Vagina (tissue), 2 donors: Measurements from ENCODE around the gene TTC9C. TPM values are rescaled to one million over a fixed set of nuclear protein-coding genes. Genes with fewer than 3 reads are reported as not detected.
A peak's percentile ranks its signal among the peaks of the same experiment; 100 is the strongest.
"Not testable (repeated sequence)": the region's sequence is repeated elsewhere in the genome, so short reads cannot be mapped to it uniquely, and the experiment has no call there.

Experiments
- DNase-seq, 2 donors: peaks; one replicate each; pipeline ENCODE4 v3.0.0-alpha.2; 2017; ENCODE audit errors: extremely low spot score in 2 of 2
- H3K27ac ChIP-seq: fragments of 200-600 bp; sonication (generic); one replicate; pipeline ENCODE4 v1.5.1; 2019
- H3K27me3 ChIP-seq: fragments of 200-600 bp; sonication (generic); one replicate; pipeline ENCODE4 v1.5.1; 2019
- H3K36me3 ChIP-seq, 2 donors: fragments of 200-600 bp; sonication (generic); one replicate each; pipeline ENCODE4 v1.5.1; 2017 to 2019
- H3K4me1 ChIP-seq: fragments of 200-600 bp; sonication (generic); one replicate; pipeline ENCODE4 v1.5.1; 2019
- H3K4me3 ChIP-seq, 2 donors: fragments of 200-600 bp; sonication (generic); 1 replicate in 1 of 2; 2 replicates in 1 of 2; pipeline ENCODE4 v1.5.1; 2016 to 2019
- H3K9me3 ChIP-seq: fragments of 200-600 bp; sonication (generic); one replicate; pipeline ENCODE4 v1.5.1; 2019
- POLR2A ChIP-seq, 2 donors: fragments of 450-650 bp; IDR thresholded peaks; one replicate each; pipeline ENCODE4 v1.6.1; 2017; ENCODE audit warnings: antibody characterized with exemption in 2 of 2, mild to moderate bottlenecking in 2 of 2, moderate library complexity in 2 of 2
- POLR2AphosphoS5 ChIP-seq, 2 donors: sonication (generic); formaldehyde crosslinking; IDR thresholded peaks; one replicate each; pipeline ENCODE4 v1.9.0; 2017; ENCODE audit warnings: antibody characterized with exemption in 2 of 2, mild to moderate bottlenecking in 2 of 2, low read depth in 1 of 2; ENCODE audit not compliant: insufficient read depth in 1 of 2
- intact Hi-C: fragments of 100-400 bp; cut with DNase I; formaldehyde crosslinking; loops from one replicate; pipeline ENCODE4 v1.15.1; 2023
- total RNA-seq: library from RNA; depleted of rRNA; stranded (reverse); fragments of >200 nt; gene quantifications from one replicate; pipeline ENCODE4 v1.2.3, GENCODE V29; 2016
- TF ChIP-seq, protein P1 (sequence below), 3 experiments: fragments of 450-650 bp in 2 of 3; fragments of 200-600 bp in 1 of 3; sonication (generic) in 1 of 3; IDR thresholded peaks; one replicate each; pipeline ENCODE4 v1.5.1; 2017 to 2019; ENCODE audit warnings: antibody characterized with exemption in 3 of 3, mild to moderate bottlenecking in 2 of 3, moderate library complexity in 2 of 3

The TTC9C gene
- total RNA-seq, 1 donor from 2014 or later = 18.7 TPM

DNA sequence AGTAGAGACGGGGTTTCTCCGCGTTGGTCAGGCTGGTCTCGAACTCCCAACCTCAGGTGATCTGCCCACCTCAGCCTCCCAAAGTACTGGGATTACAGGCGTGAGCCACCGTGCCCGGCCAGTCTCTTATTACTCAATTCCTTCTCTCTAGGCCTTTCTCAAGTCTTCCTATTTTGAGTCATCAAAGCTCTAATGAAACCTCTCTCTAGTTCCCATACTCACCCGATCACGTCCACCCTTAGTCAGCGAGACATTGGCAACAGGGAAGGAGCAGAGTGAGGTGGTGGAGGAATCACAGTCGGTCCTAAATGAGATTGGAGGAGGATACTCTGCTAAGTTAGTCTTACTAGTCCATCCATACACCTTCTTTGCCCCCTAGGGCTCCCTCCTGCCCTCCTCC, 26.0 kb upstream of the TTC9C start:
- intact Hi-C loops = loop anchor here (10.0 kb wide), 1 partner anchor 307 kb away; no protein-coding TSS in a partner anchor
- no peaks in the 10 kb centered on the region for H3K27me3 ChIP-seq
- H3K9me3 ChIP-seq = no peaks in the 10 kb centered on the region
- H3K4me1 ChIP-seq = peaks cover 22% of the 10 kb centered on the region
- H3K4me3 ChIP-seq = no peak overlapping the region
- TF ChIP-seq, protein P1, sequence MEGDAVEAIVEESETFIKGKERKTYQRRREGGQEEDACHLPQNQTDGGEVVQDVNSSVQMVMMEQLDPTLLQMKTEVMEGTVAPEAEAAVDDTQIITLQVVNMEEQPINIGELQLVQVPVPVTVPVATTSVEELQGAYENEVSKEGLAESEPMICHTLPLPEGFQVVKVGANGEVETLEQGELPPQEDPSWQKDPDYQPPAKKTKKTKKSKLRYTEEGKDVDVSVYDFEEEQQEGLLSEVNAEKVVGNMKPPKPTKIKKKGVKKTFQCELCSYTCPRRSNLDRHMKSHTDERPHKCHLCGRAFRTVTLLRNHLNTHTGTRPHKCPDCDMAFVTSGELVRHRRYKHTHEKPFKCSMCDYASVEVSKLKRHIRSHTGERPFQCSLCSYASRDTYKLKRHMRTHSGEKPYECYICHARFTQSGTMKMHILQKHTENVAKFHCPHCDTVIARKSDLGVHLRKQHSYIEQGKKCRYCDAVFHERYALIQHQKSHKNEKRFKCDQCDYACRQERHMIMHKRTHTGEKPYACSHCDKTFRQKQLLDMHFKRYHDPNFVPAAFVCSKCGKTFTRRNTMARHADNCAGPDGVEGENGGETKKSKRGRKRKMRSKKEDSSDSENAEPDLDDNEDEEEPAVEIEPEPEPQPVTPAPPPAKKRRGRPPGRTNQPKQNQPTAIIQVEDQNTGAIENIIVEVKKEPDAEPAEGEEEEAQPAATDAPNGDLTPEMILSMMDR (IDR thresholded peaks at IDR 0.05) = no peak
- no peak for TF ChIP-seq POLR2A (IDR thresholded peaks at IDR 0.05)
- TF ChIP-seq POLR2AphosphoS5 (IDR thresholded peaks at IDR 0.05; ENCODE audit: insufficient read depth in 1 of 2, low read depth in 1 of 2) = no peak
- DNase-seq = no peak
- H3K27ac ChIP-seq = no peak overlapping the region
- no peaks in the 10 kb centered on the region for H3K36me3 ChIP-seq

DNA sequence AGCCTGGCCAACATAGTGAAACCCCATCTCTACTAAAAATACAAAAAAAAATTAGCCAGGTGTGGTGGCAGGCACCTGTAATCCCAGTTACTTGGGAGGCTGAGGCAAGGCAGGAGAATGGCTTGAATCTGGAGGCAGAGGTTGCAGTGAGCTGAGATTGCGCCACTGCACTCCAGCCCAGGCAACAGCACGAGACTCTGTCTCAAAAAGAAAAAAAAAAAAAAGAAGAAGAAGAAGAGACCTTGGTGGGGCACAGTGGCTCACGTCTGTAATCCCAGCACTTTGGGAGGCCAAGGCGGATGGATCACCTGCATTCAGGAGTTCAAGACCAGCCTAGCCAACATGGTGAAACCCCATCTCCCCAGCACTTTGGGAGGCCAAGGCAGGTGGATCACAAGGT, 24.4 kb upstream of the TTC9C start:
- intact Hi-C loops = loop anchor here (10.0 kb wide), 1 partner anchor 309 kb away; no protein-coding TSS in a partner anchor
- not testable (repeated sequence) for H3K9me3 ChIP-seq, DNase-seq, H3K27ac ChIP-seq, H3K36me3 ChIP-seq, H3K4me3 ChIP-seq, H3K27me3 ChIP-seq
- H3K4me1 ChIP-seq = peaks cover 33% of the 10 kb centered on the region

DNA sequence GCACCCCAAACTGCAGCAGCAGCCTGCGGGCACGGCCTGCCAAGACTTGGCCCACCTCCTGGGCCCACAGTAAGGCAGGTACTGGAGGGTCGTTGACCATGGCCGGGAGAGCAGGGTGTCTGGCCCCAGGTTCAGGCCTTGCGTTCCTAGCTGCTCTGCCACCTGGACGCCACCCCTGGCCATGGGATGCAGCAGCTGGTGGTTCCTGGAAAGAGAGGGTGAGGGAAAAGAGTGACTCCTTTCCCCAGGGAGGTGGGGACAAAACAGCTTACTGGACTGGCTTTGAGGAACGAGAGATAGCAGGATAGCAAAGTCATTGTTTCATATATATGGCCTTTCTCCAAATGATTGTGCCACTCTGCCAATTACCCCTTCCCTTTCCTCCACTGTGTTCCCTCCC, 22.9 kb upstream of the TTC9C start:
- intact Hi-C loops = loop anchor here (10.0 kb wide), 1 partner anchor 311 kb away; no protein-coding TSS in a partner anchor
- peaks cover 42% of the 10 kb centered on the region for H3K4me1 ChIP-seq
- TF ChIP-seq POLR2A (IDR thresholded peaks at IDR 0.05) = no peak
- TF ChIP-seq, protein P1 (IDR thresholded peaks at IDR 0.05) = no peak
- no peak for TF ChIP-seq POLR2AphosphoS5 (IDR thresholded peaks at IDR 0.05; ENCODE audit: insufficient read depth in 1 of 2, low read depth in 1 of 2)

DNA sequence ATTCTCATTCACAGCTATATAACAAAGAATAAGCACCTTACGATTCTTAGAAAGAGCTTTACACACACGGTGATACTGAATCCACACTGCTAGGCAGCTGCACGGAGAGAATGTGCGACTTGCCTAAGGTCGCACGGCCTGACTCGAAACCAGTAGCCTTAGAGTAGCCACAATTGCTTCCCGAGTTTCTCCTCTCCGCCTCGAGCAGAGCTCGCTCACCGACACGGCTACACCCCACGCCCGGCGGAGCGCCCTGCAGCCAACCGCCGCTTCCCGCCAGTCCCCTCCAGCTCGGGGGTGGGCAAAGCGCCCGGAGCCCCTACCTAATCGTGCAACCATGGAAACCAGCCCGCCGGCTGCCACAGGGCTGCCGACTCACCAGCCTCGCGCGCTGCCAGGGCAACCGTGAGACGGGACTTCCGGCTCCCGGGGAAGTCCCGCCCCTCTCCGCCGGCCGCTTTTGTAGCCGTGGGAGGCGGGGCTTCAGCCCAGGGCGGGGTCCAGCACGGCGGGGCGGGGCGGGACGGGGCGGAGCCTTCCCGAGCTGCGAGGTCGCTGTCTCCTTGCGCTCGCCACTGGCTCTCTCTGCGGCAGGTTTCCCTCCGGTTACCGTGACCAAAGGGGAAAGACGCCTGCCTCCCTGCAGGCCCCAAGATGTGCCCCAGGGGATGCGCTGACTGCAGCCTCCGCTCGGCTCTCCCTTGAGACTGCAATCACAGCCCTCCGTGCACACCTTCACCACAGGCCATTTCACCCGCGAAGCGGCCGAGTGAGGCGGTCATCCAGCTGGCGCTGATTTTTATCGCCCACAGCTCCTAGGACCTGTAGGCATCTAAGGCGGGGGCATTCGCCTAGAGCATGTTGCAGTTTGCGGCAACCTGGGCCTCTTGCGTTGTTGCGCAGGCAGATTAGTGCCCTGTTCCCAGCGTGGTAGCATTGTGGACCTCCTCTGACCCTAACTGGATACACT, 22.1 kb upstream of the TTC9C start:
- Histone ChIP-seq H3K4me3 (peak overlapping the region; percentile 55 to 62), H3K36me3 (peaks cover 0 to 2% of the 10 kb centered on the region in 2 donors), H3K9me3 (no peaks in the 10 kb centered on the region), H3K27me3 (no peaks in the 10 kb centered on the region), H3K4me1 (peaks cover 45% of the 10 kb centered on the region), H3K27ac (peak overlapping the region; percentile 85)
- peak in 1 of 2 donors; percentile 25 for TF ChIP-seq POLR2A (IDR thresholded peaks at IDR 0.05)
- TF ChIP-seq, protein P1 (IDR thresholded peaks at IDR 0.05) = no peak
- peak; percentile 76 to 87 for TF ChIP-seq POLR2AphosphoS5 (IDR thresholded peaks at IDR 0.05; ENCODE audit: insufficient read depth in 1 of 2, low read depth in 1 of 2)
- DNase-seq = peak in 1 of 2 donors; percentile 90
- intact Hi-C loops = loop anchor here (10.0 kb wide), 1 partner anchor 311 kb away; no protein-coding TSS in a partner anchor

More for the DNA sequence above, 22.9 kb upstream of the TTC9C start:
- H3K27me3 ChIP-seq = no peaks in the 10 kb centered on the region
- peak overlapping the region; percentile 85 for H3K27ac ChIP-seq
- no peaks in the 10 kb centered on the region for H3K9me3 ChIP-seq
- peak overlapping the region; percentile 55 to 62 for H3K4me3 ChIP-seq
- H3K36me3 ChIP-seq = no peaks in the 10 kb centered on the region
- DNase-seq = no peak

DNA sequence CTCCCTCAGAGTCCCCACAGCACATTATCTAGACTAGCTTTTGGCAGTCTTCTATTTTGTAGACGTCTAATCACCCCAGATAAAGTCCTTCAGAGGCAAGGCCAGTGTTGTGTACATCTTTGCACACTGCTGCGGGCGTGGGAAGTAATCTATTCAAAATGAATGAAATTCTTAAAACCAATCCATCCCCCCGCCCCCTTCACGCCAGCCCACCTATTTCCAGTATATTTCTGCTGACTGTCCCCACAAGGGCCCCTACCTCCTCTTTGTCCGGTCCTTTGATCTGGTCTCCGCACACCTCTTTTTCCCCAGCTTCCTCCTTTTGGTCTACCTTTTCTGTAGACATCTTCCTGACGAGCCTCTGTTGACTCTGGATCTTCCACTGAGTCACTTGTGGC, 21.4 kb upstream of the TTC9C start:
- H3K9me3 ChIP-seq = no peaks in the 10 kb centered on the region
- H3K27me3 ChIP-seq = no peaks in the 10 kb centered on the region
- peak overlapping the region; percentile 85 for H3K27ac ChIP-seq
- H3K4me3 ChIP-seq = peak overlapping the region; percentile 55 to 62
- intact Hi-C loops = loop anchor here (10.0 kb wide), 1 partner anchor 312 kb away; no protein-coding TSS in a partner anchor
- DNase-seq = no peak
- H3K36me3 ChIP-seq = peaks cover 0 to 9% of the 10 kb centered on the region in 2 donors
- TF ChIP-seq POLR2AphosphoS5 (IDR thresholded peaks at IDR 0.05; ENCODE audit: insufficient read depth in 1 of 2, low read depth in 1 of 2) = no peak
- TF ChIP-seq, protein P1 (IDR thresholded peaks at IDR 0.05) = no peak
- no peak for TF ChIP-seq POLR2A (IDR thresholded peaks at IDR 0.05)
- peaks cover 45% of the 10 kb centered on the region for H3K4me1 ChIP-seq
